DOHH2 (cell line): ENCODE data around the gene CDK6.

Experiments used
- H3F3A ChIP-seq: fragments of 200-600 bp; sonication (generic), shearing (Covaris generic); 2 replicates; pipeline ENCODE4 v1.6.0; 2016; ENCODE audit warnings: antibody characterized with exemption, mild to moderate bottlenecking; ENCODE audit not compliant: control insufficient read depth, insufficient read depth
- H3K27ac ChIP-seq: fragments of 200-600 bp; sonication (generic); 2 replicates; pipeline ENCODE4 v1.5.1; 2014; ENCODE audit warnings: low read depth, mild to moderate bottlenecking, low read length, moderate library complexity
- H3K27me3 ChIP-seq: fragments of 200-600 bp; sonication (generic); 2 replicates; pipeline ENCODE4 v1.6.1; 2014; ENCODE audit warnings: mild to moderate bottlenecking, low read length, mixed read lengths; ENCODE audit not compliant: control insufficient read depth
- H3K36me3 ChIP-seq: fragments of 200-600 bp; sonication (generic); 2 replicates; pipeline ENCODE4 v1.6.1; 2014; ENCODE audit warnings: mild to moderate bottlenecking, low read length, moderate library complexity, mixed read lengths; ENCODE audit not compliant: control insufficient read depth
- H3K4me1 ChIP-seq: fragments of 200-600 bp; sonication (generic); 2 replicates; pipeline ENCODE4 v1.6.1; 2014; ENCODE audit warnings: mild to moderate bottlenecking, low read length, mixed read lengths; ENCODE audit not compliant: control insufficient read depth
- H3K4me2 ChIP-seq: fragments of 200-600 bp; sonication (generic); 2 replicates; pipeline ENCODE4 v1.6.0; 2014; ENCODE audit warnings: mild to moderate bottlenecking, low read length, moderate library complexity
- H3K4me3 ChIP-seq: fragments of 200-600 bp; sonication (generic); 2 replicates; pipeline ENCODE4 v1.5.1; 2014; ENCODE audit warnings: mild to moderate bottlenecking, low read length, mixed read lengths
- H3K79me2 ChIP-seq: fragments of 200-600 bp; sonication (generic); 2 replicates; pipeline ENCODE4 v1.6.1; 2014; ENCODE audit warnings: mild to moderate bottlenecking, low read length, mixed read lengths; ENCODE audit not compliant: control insufficient read depth
- H3K9me2 ChIP-seq: fragments of 200-600 bp; sonication (generic); replicated peaks from 2 replicates; pipeline ENCODE4 v1.6.1; 2014; ENCODE audit warnings: mild to moderate bottlenecking, low read length, mixed read lengths; ENCODE audit not compliant: control insufficient read depth
- H3K9me3 ChIP-seq: fragments of 200-600 bp; sonication (generic); 2 replicates; pipeline ENCODE4 v1.6.1; 2014; ENCODE audit warnings: antibody characterized with exemption, low read length, mixed read lengths; ENCODE audit not compliant: control insufficient read depth, insufficient read depth
- H4K20me1 ChIP-seq: fragments of 200-600 bp; sonication (generic); 2 replicates; pipeline ENCODE4 v1.6.0; 2014; ENCODE audit warnings: low read depth, mild to moderate bottlenecking, antibody characterized with exemption, low read length, moderate library complexity; ENCODE audit not compliant: control insufficient read depth, insufficient read depth
- CTCF ChIP-seq: fragments of 200-600 bp; sonication (generic); IDR thresholded peaks from one replicate; pipeline ENCODE4 v1.5.1; 2014; ENCODE audit warnings: antibody characterized with exemption, mild to moderate bottlenecking, low read depth, low read length; ENCODE audit not compliant: poor library complexity, severe bottlenecking
- EZH2phosphoT487 ChIP-seq: fragments of 200-600 bp; sonication (generic); IDR thresholded peaks from 2 replicates; pipeline ENCODE4 v1.6.1; 2017; ENCODE audit warnings: borderline replicate concordance, mild to moderate bottlenecking, antibody characterized with exemption, low read length, moderate library complexity, mixed read lengths

Gene CDK6

GRCh38 chr7:92590711-92591310 is 245.6 kb downstream of the CDK6 start:
- H3K27ac ChIP-seq, result no peak overlapping the region
- TF ChIP-seq EZH2phosphoT487 (no peak), CTCF (no peak)
- H3K9me3 ChIP-seq, result no peaks in the 10 kb centered on the region
- H3K36me3 ChIP-seq, result peaks cover 40% of the 10 kb centered on the region
- peaks cover 20% of the 10 kb centered on the region for H4K20me1 ChIP-seq
- H3K79me2 ChIP-seq, result peaks cover 44% of the 10 kb centered on the region
- no peaks in the 10 kb centered on the region for H3F3A ChIP-seq
- H3K4me1 ChIP-seq, result peaks cover 38% of the 10 kb centered on the region
- H3K4me3 ChIP-seq, result peak overlapping the region; percentile 80
- no peaks in the 10 kb centered on the region for H3K9me2 ChIP-seq
- 0 out of 2 replicates have a peak, but pooled peaks cover 2% of the 10 kb centered on the region for H3K27me3 ChIP-seq
- peak overlapping the region; percentile 75 for H3K4me2 ChIP-seq

GRCh38 chr7:92589056-92589455 is 247.3 kb downstream of the CDK6 start:
- H3K27me3 ChIP-seq, result no peaks in the 10 kb centered on the region

GRCh38 chr7:92588561-92588960 is 247.8 kb downstream of the CDK6 start:
- Histone ChIP-seq H3K9me3 (no peaks in the 10 kb centered on the region), H3K4me3 (peak overlapping the region; percentile 80), H4K20me1 (peaks cover 24% of the 10 kb centered on the region), H3K4me1 (peaks cover 47% of the 10 kb centered on the region), H3K27ac (no peak overlapping the region), H3K36me3 (peaks cover 54% of the 10 kb centered on the region), H3K79me2 (peaks cover 66% of the 10 kb centered on the region), H3K9me2 (no peaks in the 10 kb centered on the region), H3F3A (no peaks in the 10 kb centered on the region), H3K4me2 (peak overlapping the region; percentile 75), H3K27me3 (no peaks in the 10 kb centered on the region)
- no peak for TF ChIP-seq CTCF
- no peak for TF ChIP-seq EZH2phosphoT487

More at GRCh38 chr7:92589056-92589455, 247.3 kb downstream of the CDK6 start:
- no peak for TF ChIP-seq EZH2phosphoT487
- no peak for TF ChIP-seq CTCF
- Histone ChIP-seq H3K79me2 (peaks cover 61% of the 10 kb centered on the region), H3F3A (no peaks in the 10 kb centered on the region), H3K4me3 (peak overlapping the region; percentile 80), H3K36me3 (peaks cover 54% of the 10 kb centered on the region), H3K9me3 (no peaks in the 10 kb centered on the region), H3K4me2 (peak overlapping the region; percentile 75), H3K4me1 (peaks cover 47% of the 10 kb centered on the region), H4K20me1 (peaks cover 24% of the 10 kb centered on the region), H3K27ac (no peak overlapping the region), H3K9me2 (no peaks in the 10 kb centered on the region)
